HFF-Myc (cell line): Measurements from ENCODE around the gene STK35.
"Not testable (repeated sequence)": the region's sequence is repeated elsewhere in the genome, so short reads cannot be mapped to it uniquely, and the experiment has no call there.

Experiments used
- DNase-seq: peaks from one replicate; pipeline ENCODE4 v3.0.0-alpha.2; 2011; ENCODE audit warnings: low read depth; ENCODE audit errors: extremely low read depth
- H3K4me3 ChIP-seq: replicated peaks from 2 replicates; pipeline ENCODE4 v1.5.1; 2011; ENCODE audit warnings: low read depth, mild to moderate bottlenecking, control low read depth, low read length
- TF ChIP-seq, protein P1 (sequence below): IDR thresholded peaks from 2 replicates; pipeline ENCODE4 v1.5.1; 2012; ENCODE audit warnings: mild to moderate bottlenecking, low read depth, low read length, control low read depth; ENCODE audit errors: missing control alignments

The STK35 gene

DNA sequence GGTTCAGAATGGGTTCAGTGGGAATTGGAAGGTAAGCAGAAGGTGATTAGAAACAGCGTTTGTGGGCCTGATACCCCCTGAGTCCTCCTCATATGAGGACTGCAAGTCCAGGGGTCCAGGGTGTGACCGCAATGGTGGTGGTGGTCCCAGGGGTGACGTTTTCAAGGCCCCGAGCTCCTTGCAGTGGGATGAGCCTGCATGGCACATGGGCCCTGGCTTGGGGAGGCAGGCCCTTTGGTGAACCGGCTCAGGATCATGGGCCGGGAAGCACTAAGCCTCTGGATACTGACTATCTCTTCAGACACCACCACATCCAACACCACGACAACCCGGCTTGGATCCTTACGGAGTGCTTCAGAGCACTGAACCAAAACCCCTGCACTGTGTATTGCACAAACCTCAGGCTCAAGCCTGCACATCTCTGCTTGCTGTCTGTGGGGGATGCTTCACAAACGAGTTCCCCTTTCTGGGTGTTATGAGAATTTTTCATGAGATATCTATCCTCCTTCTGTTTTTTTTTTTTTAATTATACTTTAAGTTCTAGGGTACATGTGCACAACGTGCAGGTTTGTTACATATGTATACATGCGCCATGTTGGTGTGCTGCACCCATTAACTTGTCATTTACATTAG is 67.9 kb downstream of the STK35 start:
- TF ChIP-seq, protein P1, sequence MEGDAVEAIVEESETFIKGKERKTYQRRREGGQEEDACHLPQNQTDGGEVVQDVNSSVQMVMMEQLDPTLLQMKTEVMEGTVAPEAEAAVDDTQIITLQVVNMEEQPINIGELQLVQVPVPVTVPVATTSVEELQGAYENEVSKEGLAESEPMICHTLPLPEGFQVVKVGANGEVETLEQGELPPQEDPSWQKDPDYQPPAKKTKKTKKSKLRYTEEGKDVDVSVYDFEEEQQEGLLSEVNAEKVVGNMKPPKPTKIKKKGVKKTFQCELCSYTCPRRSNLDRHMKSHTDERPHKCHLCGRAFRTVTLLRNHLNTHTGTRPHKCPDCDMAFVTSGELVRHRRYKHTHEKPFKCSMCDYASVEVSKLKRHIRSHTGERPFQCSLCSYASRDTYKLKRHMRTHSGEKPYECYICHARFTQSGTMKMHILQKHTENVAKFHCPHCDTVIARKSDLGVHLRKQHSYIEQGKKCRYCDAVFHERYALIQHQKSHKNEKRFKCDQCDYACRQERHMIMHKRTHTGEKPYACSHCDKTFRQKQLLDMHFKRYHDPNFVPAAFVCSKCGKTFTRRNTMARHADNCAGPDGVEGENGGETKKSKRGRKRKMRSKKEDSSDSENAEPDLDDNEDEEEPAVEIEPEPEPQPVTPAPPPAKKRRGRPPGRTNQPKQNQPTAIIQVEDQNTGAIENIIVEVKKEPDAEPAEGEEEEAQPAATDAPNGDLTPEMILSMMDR, result no peak
- no peak overlapping the region for H3K4me3 ChIP-seq
- DNase-seq, result no peak

DNA sequence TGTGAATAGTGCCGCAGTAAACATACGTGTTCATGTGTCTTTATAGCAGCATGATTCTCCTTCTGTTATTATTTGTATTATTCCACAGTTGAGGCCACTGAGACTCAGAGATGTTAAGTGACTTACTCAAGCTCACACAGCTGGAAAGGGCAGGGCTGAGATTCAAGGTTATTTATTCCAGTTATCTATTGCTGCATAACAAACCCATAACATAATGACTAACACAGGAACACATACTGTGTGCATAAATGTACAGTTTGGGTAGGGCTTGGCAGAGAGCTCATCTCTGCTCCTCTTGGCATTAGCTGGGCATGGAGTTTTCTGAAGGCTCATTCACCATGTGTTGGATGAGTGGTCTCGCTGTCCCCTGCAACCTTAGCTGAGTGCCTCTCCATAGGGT is 68.8 kb downstream of the STK35 start:
- no peak for DNase-seq
- H3K4me3 ChIP-seq, result no peak overlapping the region
- TF ChIP-seq, protein P1, result no peak

DNA sequence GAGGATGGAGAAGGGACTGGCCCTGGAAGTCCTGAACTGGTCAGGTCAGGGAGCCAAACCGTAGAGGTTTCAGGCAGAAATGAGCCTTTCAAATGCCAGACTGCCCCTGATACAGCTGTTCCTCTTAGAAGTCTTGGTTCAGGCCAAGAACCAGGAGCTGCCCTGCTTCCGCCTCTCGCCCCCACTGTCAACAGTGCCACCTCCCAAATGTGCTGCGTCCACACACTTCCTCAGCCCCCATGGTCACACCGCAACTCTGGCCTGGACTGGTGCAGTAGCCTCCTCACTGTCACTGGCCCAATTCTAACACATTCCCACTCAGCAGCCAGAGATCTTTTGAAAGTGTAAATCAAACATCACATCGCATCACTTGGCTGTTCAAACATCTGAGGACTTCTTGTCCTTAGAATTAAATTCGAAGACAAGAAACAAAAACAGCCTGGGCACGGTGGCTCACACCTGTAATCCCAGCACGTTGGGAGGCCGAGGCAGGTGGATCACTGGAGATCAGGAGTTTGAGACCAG is 69.7 kb downstream of the STK35 start:
- TF ChIP-seq, protein P1, result no peak
- no peak for DNase-seq
- no peak overlapping the region for H3K4me3 ChIP-seq

DNA sequence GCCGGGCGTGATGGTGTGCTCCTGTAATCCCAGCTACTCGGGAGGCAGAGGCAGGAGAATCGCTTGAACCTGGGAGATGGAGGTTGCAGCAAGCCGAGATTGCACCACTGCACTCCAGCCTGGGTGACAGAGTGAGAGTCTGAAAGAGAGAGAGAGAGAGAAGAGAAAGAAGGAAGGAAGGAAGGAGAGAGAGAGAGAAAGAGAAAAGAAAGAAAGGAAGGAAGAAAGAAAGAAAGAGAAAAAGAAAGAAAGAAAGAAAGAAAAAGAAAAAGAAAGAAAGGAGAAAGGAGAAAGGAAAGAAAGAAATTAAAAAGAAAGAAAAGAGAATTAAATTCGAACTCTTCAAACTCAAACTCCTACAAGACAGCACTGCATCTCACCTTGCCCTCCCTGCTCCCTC is 70.2 kb downstream of the STK35 start:
- H3K4me3 ChIP-seq, DNase-seq: not testable (repeated sequence)

DNA sequence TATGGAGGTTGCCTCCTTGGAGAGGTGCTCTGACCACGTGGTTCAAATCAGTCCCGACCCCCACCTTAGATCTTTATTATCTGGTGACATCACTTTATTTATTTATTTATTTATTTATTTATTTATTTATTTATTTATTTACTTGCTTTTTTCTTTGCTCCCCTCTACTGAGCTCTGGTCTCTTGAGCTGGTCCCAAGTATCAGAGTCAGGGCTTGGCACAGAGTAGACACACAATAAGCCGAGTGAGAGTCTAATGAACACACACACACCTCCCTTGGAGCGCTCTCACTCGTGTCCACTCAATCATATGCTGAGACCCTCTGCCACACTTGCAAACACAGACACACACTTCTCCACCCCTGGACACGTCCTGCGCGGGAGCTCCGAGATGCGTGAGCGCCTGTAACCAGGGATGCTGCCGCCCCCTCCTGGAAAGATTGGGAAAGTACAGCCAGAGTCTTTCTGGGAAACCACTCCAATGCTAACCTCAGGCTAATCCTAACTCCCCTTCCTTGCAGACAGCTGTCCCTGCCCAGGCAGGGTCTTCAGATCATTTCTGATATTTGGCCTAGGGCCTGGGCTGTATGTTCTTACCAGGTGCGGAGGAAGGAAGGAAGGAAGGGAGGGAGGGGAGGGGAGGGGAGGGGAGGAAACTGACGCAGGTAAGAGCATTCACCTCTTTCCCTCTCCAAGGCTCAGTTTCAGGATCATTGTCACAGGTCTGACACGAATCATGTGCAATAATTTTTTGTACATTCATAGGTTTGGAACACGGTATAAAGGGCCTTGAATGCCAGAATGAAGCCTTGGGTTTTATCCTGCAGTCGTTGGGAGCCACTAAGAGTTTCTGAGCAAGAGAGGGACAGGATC is 70.9 kb downstream of the STK35 start:
- H3K4me3 ChIP-seq, result no peak overlapping the region

DNA sequence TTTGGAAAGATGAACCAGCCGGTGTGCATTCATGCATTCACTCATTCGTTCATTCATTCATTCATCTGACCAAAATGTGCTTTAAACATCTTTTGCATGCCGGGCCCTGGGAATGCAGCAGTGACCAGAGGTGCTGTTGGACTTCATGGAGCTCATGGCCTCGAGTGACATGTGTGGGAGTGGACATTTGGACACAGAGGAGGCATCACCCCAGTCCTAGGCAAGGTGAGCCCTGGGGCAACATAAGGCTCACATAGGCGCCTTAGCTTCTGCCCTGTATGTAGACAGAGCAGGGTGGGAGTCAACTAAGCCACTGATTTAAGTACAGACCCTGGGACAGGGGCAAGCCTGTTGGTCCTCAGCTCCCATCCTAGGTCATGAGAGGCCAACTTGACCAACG is 71.6 kb downstream of the STK35 start:
- TF ChIP-seq, protein P1, result no peak
- no peak overlapping the region for H3K4me3 ChIP-seq
- DNase-seq, result no peak

More for the DNA sequence above, 70.9 kb downstream of the STK35 start:
- TF ChIP-seq, protein P1, result peak; percentile 87
- no peak for DNase-seq

DNA sequence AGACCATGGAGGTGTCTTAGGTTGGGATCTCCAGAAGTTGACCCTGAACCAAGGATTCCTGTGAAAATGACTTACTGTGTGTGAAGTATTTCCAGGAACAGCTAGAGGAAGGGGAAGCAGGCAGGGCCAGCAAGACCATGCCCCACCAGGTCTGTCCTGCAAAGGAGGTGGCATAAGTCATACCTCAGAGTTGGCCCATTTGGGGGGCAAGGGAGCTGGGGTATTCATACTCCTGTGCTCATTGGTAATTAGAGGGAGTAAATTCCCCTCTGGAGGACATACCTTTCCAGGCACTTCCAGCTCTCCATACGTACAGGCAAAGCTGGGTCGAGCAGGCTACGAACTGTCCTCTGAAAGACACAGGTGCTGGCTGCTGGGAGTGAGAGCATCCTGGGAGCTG is 72.4 kb downstream of the STK35 start:
- no peak for DNase-seq
- TF ChIP-seq, protein P1, result no peak

More for the DNA sequence above, 72.4 kb downstream of the STK35 start:
- no peak overlapping the region for H3K4me3 ChIP-seq
